ENCODE measurements around the gene TSC22D4.
"Not testable (repeated sequence)": the region's sequence is repeated elsewhere in the genome, so short reads cannot be mapped to it uniquely, and the experiment has no call there.

Gene TSC22D4

GRCh38 chr7:100441641-100442535, 37.1 kb downstream of the TSC22D4 start:
- no peak for DNase-seq

GRCh38 chr7:100439244-100439643, 39.8 kb downstream of the TSC22D4 start:
- not testable (repeated sequence) for DNase-seq

- not testable (repeated sequence) for DNase-seq
These were observed 40.3 kb downstream of the TSC22D4 start for GRCh38 chr7:100438731-100439130.

- no peak for DNase-seq
These were observed 40.8 kb downstream of the TSC22D4 start for GRCh38 chr7:100438172-100438571.

GRCh38 chr7:100437150-100438100, 41.6 kb downstream of the TSC22D4 start:
- DNase-seq: no peak

- peak; percentile 25 for DNase-seq
These were observed 43.4 kb downstream of the TSC22D4 start for GRCh38 chr7:100435401-100436304.

GRCh38 chr7:100434297-100435144, 44.5 kb downstream of the TSC22D4 start:
- no peak for DNase-seq

- no peak for DNase-seq
These were observed 45.3 kb downstream of the TSC22D4 start for GRCh38 chr7:100433592-100434296.

GRCh38 chr7:100433276-100433591, 45.8 kb downstream of the TSC22D4 start:
- no peak for DNase-seq

- DNase-seq: no peak
These were observed 46.3 kb downstream of the TSC22D4 start for GRCh38 chr7:100432621-100433275.

- no peak for DNase-seq
These were observed 47.0 kb downstream of the TSC22D4 start for GRCh38 chr7:100432053-100432452.

GRCh38 chr7:100431286-100431735, 47.7 kb downstream of the TSC22D4 start:
- DNase-seq: no peak

GRCh38 chr7:100430493-100431285, 48.3 kb downstream of the TSC22D4 start:
- no peak for DNase-seq

GRCh38 chr7:100429637-100430492, 49.1 kb downstream of the TSC22D4 start, which contains the start of gene MEPCE:
Gene MEPCE, plus strand, starts transcription at chr7:100429831. Its CDS starts 188 bp downstream, at chr7:100430019.
- peak; percentile 93 for DNase-seq

- DNase-seq: peak; percentile 99
These were observed 49.9 kb downstream of the TSC22D4 start for GRCh38 chr7:100428967-100429636.

GRCh38 chr7:100428199-100428966, 50.6 kb downstream of the TSC22D4 start, which contains the start of gene ZCWPW1:
Gene ZCWPW1, minus strand, starts transcription at chr7:100428703. Its CDS starts 8,054 bp downstream, at chr7:100420649.
- peak; percentile 97 for DNase-seq

- DNase-seq: no peak
These were observed 51.2 kb downstream of the TSC22D4 start for GRCh38 chr7:100427762-100428198.
